Fibroblast of villous mesenchyme (primary cell): Measurements from ENCODE around the gene METTL4. TPM values are rescaled to one million over a fixed set of nuclear protein-coding genes. Genes with fewer than 3 reads are reported as not detected.
A peak's percentile ranks its signal among the peaks of the same experiment; 100 is the strongest.

Source experiments
- DNase-seq: peaks from one replicate; pipeline ENCODE4 v3.0.0-alpha.2; 2010; ENCODE audit warnings: low read depth
- H3K4me3 ChIP-seq: 2 replicates; pipeline ENCODE4 v1.5.1; 2011; ENCODE audit warnings: low read depth, mild to moderate bottlenecking, low read length
- CTCF ChIP-seq: IDR thresholded peaks from 2 replicates; pipeline ENCODE4 v1.5.1; 2012; ENCODE audit warnings: low read depth, mild to moderate bottlenecking, low read length; ENCODE audit not compliant: insufficient read depth
- total RNA-seq: library from RNA; depleted of rRNA; stranded (reverse); fragments of >200 nt; gene quantifications from 2 replicates; pipeline ENCODE4 v1.2.3, GENCODE V29; 2012

METTL4 gene, protein sequence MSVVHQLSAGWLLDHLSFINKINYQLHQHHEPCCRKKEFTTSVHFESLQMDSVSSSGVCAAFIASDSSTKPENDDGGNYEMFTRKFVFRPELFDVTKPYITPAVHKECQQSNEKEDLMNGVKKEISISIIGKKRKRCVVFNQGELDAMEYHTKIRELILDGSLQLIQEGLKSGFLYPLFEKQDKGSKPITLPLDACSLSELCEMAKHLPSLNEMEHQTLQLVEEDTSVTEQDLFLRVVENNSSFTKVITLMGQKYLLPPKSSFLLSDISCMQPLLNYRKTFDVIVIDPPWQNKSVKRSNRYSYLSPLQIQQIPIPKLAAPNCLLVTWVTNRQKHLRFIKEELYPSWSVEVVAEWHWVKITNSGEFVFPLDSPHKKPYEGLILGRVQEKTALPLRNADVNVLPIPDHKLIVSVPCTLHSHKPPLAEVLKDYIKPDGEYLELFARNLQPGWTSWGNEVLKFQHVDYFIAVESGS
- 8.7 and 15.1 TPM in 2 replicates for total RNA-seq

DNA sequence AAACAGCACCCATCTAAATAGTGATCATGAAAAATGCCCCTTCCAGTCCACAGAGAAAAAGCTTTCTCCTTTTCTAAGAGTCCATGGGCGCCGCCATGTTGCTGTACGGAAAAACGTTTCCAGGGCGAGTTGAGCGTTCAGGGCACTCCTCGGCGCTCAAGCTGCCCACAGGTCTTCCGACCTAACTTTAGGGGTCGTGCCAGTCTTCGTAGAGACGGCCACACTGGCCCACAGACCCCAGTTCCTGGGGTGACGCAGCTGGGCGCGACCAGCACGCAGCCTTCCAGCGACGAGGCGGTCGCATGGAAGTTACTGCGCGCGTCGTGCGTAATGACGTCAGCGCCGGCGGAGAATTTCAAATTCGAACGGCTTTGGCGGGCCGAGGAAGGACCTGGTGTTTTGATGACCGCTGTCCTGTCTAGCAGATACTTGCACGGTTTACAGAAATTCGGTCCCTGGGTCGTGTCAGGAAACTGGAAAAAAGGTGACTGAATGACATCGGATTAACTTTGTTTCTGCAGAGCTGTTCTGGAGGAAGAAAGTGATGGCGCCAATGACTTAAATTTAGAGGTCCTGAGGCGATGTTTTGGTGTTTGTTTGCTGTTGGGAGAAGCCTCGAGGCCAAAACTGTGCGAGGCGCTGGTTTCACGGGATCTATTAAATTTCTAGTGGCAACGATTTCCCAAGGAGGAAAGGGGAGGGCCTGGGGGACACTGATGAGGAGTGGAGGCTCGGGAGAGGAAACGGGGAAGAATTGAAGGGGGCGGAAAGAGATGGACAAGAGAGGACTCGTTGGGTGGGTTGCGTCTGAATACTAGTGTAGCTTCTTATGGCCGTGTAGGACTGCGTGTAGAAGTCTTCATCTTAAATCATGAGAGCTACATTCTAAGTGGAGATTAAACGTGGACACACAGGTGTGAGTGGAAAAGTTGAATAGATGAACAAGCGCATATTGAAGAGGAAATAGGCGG lies at the start of gene METTL4, which contains the start of gene NDC80:
TSS of gene METTL4 (minus strand) at position 306 of the 971 bp plus-strand sequence. CDS start 4,289 bp downstream, outside the sequence.
TSS of gene NDC80 (plus strand) at position 358 of the 971 bp plus-strand sequence. CDS start 1,429 bp downstream, outside the sequence.
- DNase-seq = peak; percentile 91
- TF ChIP-seq CTCF = no peak
- peak within 1 kb of the TSS; percentile 94 for H3K4me3 ChIP-seq

GRCh38 chr18:2618009-2618408 lies 46.7 kb upstream of the METTL4 start:
- no peak overlapping the region for H3K4me3 ChIP-seq
- TF ChIP-seq CTCF = no peak
- DNase-seq = no peak

GRCh38 chr18:2617401-2617998 lies 46.2 kb upstream of the METTL4 start:
- no peak for DNase-seq
- TF ChIP-seq CTCF = no peak
- H3K4me3 ChIP-seq = no peak overlapping the region

- DNase-seq = no peak
- TF ChIP-seq CTCF = no peak
- no peak overlapping the region for H3K4me3 ChIP-seq
Observed at GRCh38 chr18:2612996-2613395, 41.7 kb upstream of the METTL4 start.

DNA sequence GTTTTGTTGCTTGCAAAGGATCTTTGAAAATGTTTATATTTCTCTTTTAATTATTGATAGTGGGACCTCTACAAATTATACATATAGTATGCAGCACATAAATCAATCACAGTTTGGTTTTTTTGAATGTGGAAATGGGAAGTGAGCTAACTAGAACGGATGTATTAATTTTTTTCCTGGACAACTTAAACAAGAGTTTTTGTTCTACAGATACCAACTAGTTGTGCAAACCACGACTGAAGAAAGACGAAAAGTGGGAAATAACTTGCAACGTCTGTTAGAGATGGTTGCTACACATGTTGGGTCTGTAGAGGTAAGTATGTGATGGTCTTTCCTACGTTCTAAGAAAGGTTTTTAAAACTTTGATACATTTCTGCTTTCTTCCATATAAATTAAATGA lies 39.2 kb upstream of the METTL4 start:
- no peak for DNase-seq
- no peak for TF ChIP-seq CTCF
- no peak overlapping the region for H3K4me3 ChIP-seq

GRCh38 chr18:2609604-2610003 lies 38.3 kb upstream of the METTL4 start:
- no peak overlapping the region for H3K4me3 ChIP-seq
- DNase-seq = no peak
- TF ChIP-seq CTCF = no peak
